Esophagus squamous epithelium (tissue), 5 donors: ENCODE data around the gene CES2. TPM values are rescaled to one million over a fixed set of nuclear protein-coding genes. Genes with fewer than 3 reads are reported as not detected.
A peak's percentile ranks its signal among the peaks of the same experiment; 100 is the strongest.

Experiments
- DNase-seq: peaks from one replicate; lab custom pipeline; 2025; lab: John Stamatoyannopoulos, UW
- H3K27ac ChIP-seq, 4 donors: fragments of 200-600 bp; sonication (generic); one replicate each; pipeline ENCODE4 v1.5.1; 2016 to 2019; ENCODE audit warnings: mild to moderate bottlenecking in 1 of 4
- H3K27me3 ChIP-seq, 4 donors: fragments of 200-600 bp; sonication (generic); 1 replicate in 3 of 4; 2 replicates in 1 of 4; pipeline versions ENCODE4 v1.5.1 to v1.6.0; 2017 to 2021; ENCODE audit warnings: antibody characterized with exemption in 1 of 4
- H3K36me3 ChIP-seq, 3 donors: fragments of 200-600 bp; sonication (generic); one replicate each; pipeline ENCODE4 v1.5.1; 2016 to 2019
- H3K4me1 ChIP-seq, 3 donors: fragments of 200-600 bp; sonication (generic); one replicate each; pipeline ENCODE4 v1.5.1; 2017 to 2019
- H3K4me3 ChIP-seq, 4 donors: fragments of 200-600 bp; sonication (generic); 1 replicate in 3 of 4; 2 replicates in 1 of 4; pipeline ENCODE4 v1.5.1; 2016 to 2019; ENCODE audit warnings: mild to moderate bottlenecking in 2 of 4, moderate library complexity in 1 of 4
- H3K9me3 ChIP-seq, 3 donors: fragments of 200-600 bp; sonication (generic); one replicate each; pipeline ENCODE4 v1.5.1; 2016 to 2019
- POLR2A ChIP-seq, 4 donors: fragments of 450-650 bp; IDR thresholded peaks; one replicate each; pipeline ENCODE4 v1.6.1; 2017; ENCODE audit warnings: antibody characterized with exemption in 4 of 4, mild to moderate bottlenecking in 4 of 4, moderate library complexity in 3 of 4
- WGBS, 2 donors: methylation state at CpG; one replicate each; pipeline ENCODE4 v1.1.5; 2018; 5-methylcytosine and 5-hydroxymethylcytosine counted together
- intact Hi-C: fragments of 100-400 bp; cut with DNase I; formaldehyde crosslinking; loops from one replicate; pipeline ENCODE4 v1.15.0; 2022
- total RNA-seq, 4 donors: library from RNA; depleted of rRNA; stranded (reverse); fragments of >200 nt; gene quantifications; one replicate each; pipeline ENCODE4 v1.1.0, GENCODE V29; 2016
- TF ChIP-seq, protein P1 (sequence below), 6 experiments: fragments of 450-650 bp in 4 of 6; fragments of 200-600 bp in 2 of 6; sonication (generic) in 2 of 6; IDR thresholded peaks; one replicate each; pipeline ENCODE4 v1.5.1; 2016 to 2019; ENCODE audit warnings: antibody characterized with exemption in 6 of 6, mild to moderate bottlenecking in 4 of 6, moderate library complexity in 4 of 6
- donor health status: DM: yes; HTN: yes; CAD: no.

CES2 gene
- total RNA-seq, 4 donors from 2014 or later: 120 to 250 (median 170) TPM

- no peak for DNase-seq
- WGBS, 2 donors: 78 to 86% methylated on average over 5 to 6 of the region's 6 CpGs
- intact Hi-C loops: no loop called here
- Histone ChIP-seq H3K4me1 (peaks cover 14 to 67% (median 22%) of the 10 kb centered on the region in 3 donors), H3K4me3 (peak overlapping the region in 2 of 4 donors; percentile 55 to 62), H3K27me3 (peaks cover 0 to 18% (median 0%) of the 10 kb centered on the region in 4 donors), H3K36me3 (peaks cover 0 to 3% (median 0%) of the 10 kb centered on the region in 3 donors), H3K9me3 (no peaks in the 10 kb centered on the region), H3K27ac (no peak overlapping the region)
- no peak for TF ChIP-seq POLR2A (IDR thresholded peaks at IDR 0.05)
- TF ChIP-seq, protein P1, sequence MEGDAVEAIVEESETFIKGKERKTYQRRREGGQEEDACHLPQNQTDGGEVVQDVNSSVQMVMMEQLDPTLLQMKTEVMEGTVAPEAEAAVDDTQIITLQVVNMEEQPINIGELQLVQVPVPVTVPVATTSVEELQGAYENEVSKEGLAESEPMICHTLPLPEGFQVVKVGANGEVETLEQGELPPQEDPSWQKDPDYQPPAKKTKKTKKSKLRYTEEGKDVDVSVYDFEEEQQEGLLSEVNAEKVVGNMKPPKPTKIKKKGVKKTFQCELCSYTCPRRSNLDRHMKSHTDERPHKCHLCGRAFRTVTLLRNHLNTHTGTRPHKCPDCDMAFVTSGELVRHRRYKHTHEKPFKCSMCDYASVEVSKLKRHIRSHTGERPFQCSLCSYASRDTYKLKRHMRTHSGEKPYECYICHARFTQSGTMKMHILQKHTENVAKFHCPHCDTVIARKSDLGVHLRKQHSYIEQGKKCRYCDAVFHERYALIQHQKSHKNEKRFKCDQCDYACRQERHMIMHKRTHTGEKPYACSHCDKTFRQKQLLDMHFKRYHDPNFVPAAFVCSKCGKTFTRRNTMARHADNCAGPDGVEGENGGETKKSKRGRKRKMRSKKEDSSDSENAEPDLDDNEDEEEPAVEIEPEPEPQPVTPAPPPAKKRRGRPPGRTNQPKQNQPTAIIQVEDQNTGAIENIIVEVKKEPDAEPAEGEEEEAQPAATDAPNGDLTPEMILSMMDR (IDR thresholded peaks at IDR 0.05): no peak
Observed at GRCh38 chr16:66949472-66949871, 14.2 kb downstream of the CES2 start.

DNA sequence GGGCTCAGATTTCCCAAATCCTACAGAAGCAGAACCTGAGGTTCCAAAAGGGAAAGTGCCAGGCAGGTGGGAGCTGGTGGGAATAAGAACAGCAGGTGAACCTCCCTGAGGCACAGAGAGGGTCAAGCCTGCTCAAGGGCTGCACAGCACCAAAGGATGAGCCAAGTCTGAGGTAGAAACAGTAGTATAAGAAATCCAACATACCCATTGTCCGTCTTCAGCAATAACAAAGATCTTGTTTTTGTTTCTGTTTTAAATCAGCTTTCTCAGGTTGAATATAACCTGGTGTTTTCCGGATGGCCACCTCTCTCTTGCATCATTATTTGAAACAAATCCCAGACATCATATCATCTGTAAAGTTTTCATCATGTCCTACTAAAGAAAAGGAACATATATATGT, 15.1 kb downstream of the CES2 start:
- no peak for DNase-seq
- 57% methylated on average over 2 of the region's 2 CpGs for WGBS, 2 donors
- Histone ChIP-seq H3K36me3 (no peaks in the 10 kb centered on the region), H3K9me3 (no peaks in the 10 kb centered on the region), H3K4me3 (no peak overlapping the region), H3K27ac (no peak overlapping the region), H3K27me3 (peaks cover 0 to 18% (median 0%) of the 10 kb centered on the region in 4 donors), H3K4me1 (peaks cover 14 to 67% (median 22%) of the 10 kb centered on the region in 3 donors)
- intact Hi-C loops: no loop called here
- TF ChIP-seq, protein P1 (IDR thresholded peaks at IDR 0.05): no peak
- TF ChIP-seq POLR2A (IDR thresholded peaks at IDR 0.05): no peak

GRCh38 chr16:66950971-66951790, 15.9 kb downstream of the CES2 start:
- Histone ChIP-seq H3K36me3 (no peaks in the 10 kb centered on the region), H3K27me3 (peaks cover 0 to 18% (median 0%) of the 10 kb centered on the region in 4 donors), H3K9me3 (no peaks in the 10 kb centered on the region), H3K4me3 (no peak overlapping the region), H3K4me1 (peaks cover 14 to 67% (median 22%) of the 10 kb centered on the region in 3 donors), H3K27ac (no peak overlapping the region)
- intact Hi-C loops: no loop called here
- TF ChIP-seq, protein P1 (IDR thresholded peaks at IDR 0.05): no peak
- TF ChIP-seq POLR2A (IDR thresholded peaks at IDR 0.05): no peak
- DNase-seq: no peak
- 73% methylated on average over 4 of the region's 4 CpGs for WGBS, 2 donors

- 78 to 89% methylated on average over 7 of the region's 7 CpGs for WGBS, 2 donors
- Histone ChIP-seq H3K27ac (peak overlapping the region in 2 of 4 donors; percentile 57 to 68), H3K4me3 (no peak overlapping the region), H3K27me3 (peaks cover 0 to 18% (median 0%) of the 10 kb centered on the region in 4 donors), H3K9me3 (no peaks in the 10 kb centered on the region), H3K4me1 (peaks cover 11 to 56% (median 22%) of the 10 kb centered on the region in 3 donors), H3K36me3 (no peaks in the 10 kb centered on the region)
- DNase-seq: no peak
- intact Hi-C loops: no loop called here
- TF ChIP-seq, protein P1 (IDR thresholded peaks at IDR 0.05): no peak
- TF ChIP-seq POLR2A (IDR thresholded peaks at IDR 0.05): no peak
Observed at GRCh38 chr16:66952430-66953110, 17.3 kb downstream of the CES2 start.
